ENCODE results near the gene ASCL2. TPM values are rescaled to one million over a fixed set of nuclear protein-coding genes. Genes with fewer than 3 reads are reported as not detected.
A peak's percentile ranks its signal among the peaks of the same experiment; 100 is the strongest.

The ASCL2 gene
- total RNA-seq, 4 donors from 2014 or later, result 2.3 to 14.7 (median 3.0) TPM; not detected in 1

DNA sequence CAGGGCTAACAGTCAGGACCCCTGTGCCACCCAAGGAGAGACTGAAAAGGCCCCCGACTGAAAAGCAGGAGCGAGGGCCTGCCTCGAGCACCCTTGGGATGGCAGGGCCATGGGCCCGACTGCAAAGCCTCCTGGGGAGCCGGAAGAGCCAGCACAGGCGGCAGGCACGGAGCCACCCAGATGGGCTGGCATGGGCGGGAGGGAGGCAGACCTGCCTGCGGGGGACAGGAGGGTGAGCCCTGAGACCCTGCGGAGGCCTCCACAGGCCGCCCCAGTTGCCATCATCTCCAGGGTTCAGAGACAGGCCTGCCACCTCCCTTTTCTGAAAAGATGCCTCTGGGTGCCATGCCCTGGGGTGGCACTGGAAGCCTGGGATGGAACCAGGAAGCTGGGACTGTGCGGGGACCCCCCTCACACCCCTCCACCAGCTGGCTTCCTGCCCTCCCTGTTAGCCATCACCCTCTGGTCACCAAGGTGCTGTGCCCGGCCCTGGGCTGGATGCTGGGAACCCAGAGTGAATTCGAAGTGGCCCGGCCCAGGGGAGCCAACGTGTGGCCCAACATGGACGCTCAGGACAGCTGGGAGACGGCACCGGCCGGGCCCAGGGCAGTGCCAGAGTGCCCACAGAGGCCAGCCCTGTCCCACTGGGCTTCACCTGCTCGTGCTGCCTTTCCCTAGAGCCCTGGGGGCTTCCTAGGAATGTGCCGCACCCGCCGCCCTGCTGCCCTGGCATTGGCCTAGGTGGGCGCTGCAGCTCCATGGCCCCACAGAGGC is 45.2 kb upstream of the ASCL2 start:
- DNase-seq, result no peak
- in situ Hi-C loops (cut with MboI; ENCODE audit: low pct_ligation_motif_present in 1 of 4, low pct_unique_long_range_greater_than_20kb in 1 of 4, low sequenced_read_pairs in 3 of 4), result loop anchor here in 3 of 4 donors (10.0 to 25.0 kb wide), 3 partner anchors 99 to 572 kb away; partner anchors contain the start of gene CDKN1C (in 1 of the 3)

DNA sequence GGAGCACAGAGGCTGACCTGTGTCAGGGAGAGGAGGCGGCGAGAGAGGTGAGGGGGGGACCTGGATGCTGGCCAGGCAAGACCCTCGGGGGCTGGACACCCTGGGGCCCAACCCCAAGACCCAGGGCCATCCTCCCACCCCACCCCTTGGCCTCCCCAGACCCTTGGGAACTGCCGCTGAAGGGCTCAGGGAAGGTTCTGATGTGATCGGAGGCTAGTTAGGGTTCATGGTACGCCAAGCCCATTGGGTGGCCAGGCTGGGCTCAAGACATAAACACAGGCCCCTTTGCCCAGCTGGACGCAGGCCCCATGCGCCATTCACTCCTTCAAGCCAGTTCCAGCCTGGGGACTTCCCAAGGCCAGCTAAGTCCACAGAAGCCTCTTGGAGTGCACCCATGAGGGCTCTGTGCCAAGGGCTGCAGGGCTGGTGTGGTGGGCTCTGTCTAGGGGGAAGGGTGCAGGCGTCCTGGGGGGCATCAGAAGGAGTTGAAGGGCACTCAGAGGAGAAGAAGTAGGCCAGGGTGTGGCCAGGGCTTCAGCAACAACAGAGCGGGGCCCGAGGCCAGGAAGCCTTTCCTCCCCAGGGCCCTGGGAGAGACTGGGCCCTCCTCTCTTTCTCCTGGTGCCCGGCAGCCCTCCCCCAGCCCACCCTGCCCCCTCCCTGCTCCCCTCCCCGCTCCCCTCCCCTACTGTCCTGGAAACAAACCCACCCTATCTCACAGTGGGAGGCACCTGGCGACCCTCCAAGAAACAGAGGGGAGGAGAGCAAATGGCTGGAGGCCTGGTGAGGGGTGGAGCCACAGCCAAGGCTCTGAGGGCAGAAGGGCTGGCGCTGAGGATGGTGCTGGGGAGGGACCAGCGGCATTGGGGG is 44.4 kb upstream of the ASCL2 start:
- 61% methylated on average over 14 of the region's 16 CpGs; no CpG with 5 or more reads in 1 of the 2 donors for WGBS, 2 donors (ENCODE audit: low coverage in 1 of 2)
- peak; percentile 67 for DNase-seq
- in situ Hi-C loops (cut with MboI; ENCODE audit: low pct_ligation_motif_present in 1 of 4, low pct_unique_long_range_greater_than_20kb in 1 of 4, low sequenced_read_pairs in 3 of 4) (loop anchor here in 3 of 4 donors (10.0 to 25.0 kb wide), 3 partner anchors 100 to 573 kb away; partner anchors contain the start of gene CDKN1C (in 1 of the 3)), intact Hi-C loops (cut with DNase I; ENCODE audit: low total_unique reads) (loop anchor here (2.0 to 5.0 kb wide), 2 partner anchors 62 to 568 kb away; partner anchors contain the start of gene CD81)
- Histone ChIP-seq H3K9me3 (no peaks in the 10 kb centered on the region), H3K4me3 (no peak overlapping the region), H3K4me1 (peaks cover 7 to 25% (median 14%) of the 10 kb centered on the region in 4 donors), H3K27me3 (no peaks in the 10 kb centered on the region), H3K27ac (peak overlapping the region; percentile 71 to 84 (median 76)), H3K36me3 (no peaks in the 10 kb centered on the region)
- TF ChIP-seq, protein P1, sequence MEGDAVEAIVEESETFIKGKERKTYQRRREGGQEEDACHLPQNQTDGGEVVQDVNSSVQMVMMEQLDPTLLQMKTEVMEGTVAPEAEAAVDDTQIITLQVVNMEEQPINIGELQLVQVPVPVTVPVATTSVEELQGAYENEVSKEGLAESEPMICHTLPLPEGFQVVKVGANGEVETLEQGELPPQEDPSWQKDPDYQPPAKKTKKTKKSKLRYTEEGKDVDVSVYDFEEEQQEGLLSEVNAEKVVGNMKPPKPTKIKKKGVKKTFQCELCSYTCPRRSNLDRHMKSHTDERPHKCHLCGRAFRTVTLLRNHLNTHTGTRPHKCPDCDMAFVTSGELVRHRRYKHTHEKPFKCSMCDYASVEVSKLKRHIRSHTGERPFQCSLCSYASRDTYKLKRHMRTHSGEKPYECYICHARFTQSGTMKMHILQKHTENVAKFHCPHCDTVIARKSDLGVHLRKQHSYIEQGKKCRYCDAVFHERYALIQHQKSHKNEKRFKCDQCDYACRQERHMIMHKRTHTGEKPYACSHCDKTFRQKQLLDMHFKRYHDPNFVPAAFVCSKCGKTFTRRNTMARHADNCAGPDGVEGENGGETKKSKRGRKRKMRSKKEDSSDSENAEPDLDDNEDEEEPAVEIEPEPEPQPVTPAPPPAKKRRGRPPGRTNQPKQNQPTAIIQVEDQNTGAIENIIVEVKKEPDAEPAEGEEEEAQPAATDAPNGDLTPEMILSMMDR (IDR thresholded peaks at IDR 0.05), result no peak
- TF ChIP-seq EP300 (IDR thresholded peaks at IDR 0.05; ENCODE audit: low read depth) (no peak), POLR2A (IDR thresholded peaks at IDR 0.05) (no peak), POLR2AphosphoS5 (IDR thresholded peaks at IDR 0.05) (peak in 1 of 3 donors; percentile 22)

More for the DNA sequence above, 45.2 kb upstream of the ASCL2 start:
- WGBS, 2 donors (ENCODE audit: low coverage in 1 of 2), result 80 to 86% methylated on average over 2 to 21 of the region's 25 CpGs
- H3K27ac ChIP-seq, result peak overlapping the region; percentile 71 to 84 (median 76)
- no peaks in the 10 kb centered on the region for H3K36me3 ChIP-seq
- peaks cover 7 to 25% (median 14%) of the 10 kb centered on the region in 4 donors for H3K4me1 ChIP-seq
- TF ChIP-seq POLR2AphosphoS5 (IDR thresholded peaks at IDR 0.05), result no peak
- no peak for TF ChIP-seq EP300 (IDR thresholded peaks at IDR 0.05; ENCODE audit: low read depth)
- no peak for TF ChIP-seq POLR2A (IDR thresholded peaks at IDR 0.05)
- TF ChIP-seq, protein P1 (IDR thresholded peaks at IDR 0.05), result no peak
- H3K4me3 ChIP-seq, result no peak overlapping the region
- no peaks in the 10 kb centered on the region for H3K9me3 ChIP-seq
- no peaks in the 10 kb centered on the region for H3K27me3 ChIP-seq
- intact Hi-C loops (cut with DNase I; ENCODE audit: low total_unique reads), result loop anchor here (2.0 to 5.0 kb wide), 2 partner anchors 61 to 567 kb away; partner anchors contain the start of gene CD81

DNA sequence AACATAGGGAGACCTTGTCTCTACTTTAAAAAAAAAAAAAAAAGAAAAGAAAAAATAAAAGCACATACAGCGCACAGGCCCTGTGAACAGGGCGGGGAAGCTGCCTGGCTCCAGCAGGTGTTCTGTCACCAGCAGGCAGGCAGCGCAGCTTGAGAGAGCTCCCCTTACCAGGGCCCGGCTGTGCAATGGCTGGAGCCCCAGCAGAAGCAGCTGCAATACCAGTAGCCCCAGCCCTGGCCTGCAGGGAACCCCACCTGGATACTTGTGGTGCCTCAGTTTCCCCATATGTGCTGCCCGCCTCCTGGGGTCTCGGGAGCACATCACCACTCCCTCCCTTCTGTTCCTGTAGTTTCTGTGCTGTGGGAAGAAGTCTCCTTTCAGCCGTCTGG is 43.7 kb upstream of the ASCL2 start:
- Histone ChIP-seq H3K4me1 (peaks cover 7 to 25% (median 14%) of the 10 kb centered on the region in 4 donors), H3K27me3 (no peaks in the 10 kb centered on the region), H3K4me3 (no peak overlapping the region), H3K27ac (peak overlapping the region; percentile 71 to 84 (median 76)), H3K36me3 (no peaks in the 10 kb centered on the region), H3K9me3 (no peaks in the 10 kb centered on the region)
- WGBS, 2 donors (ENCODE audit: low coverage in 1 of 2), result 76% methylated on average over 2 to 7 of the region's 7 CpGs
- TF ChIP-seq POLR2AphosphoS5 (IDR thresholded peaks at IDR 0.05) (no peak), EP300 (IDR thresholded peaks at IDR 0.05; ENCODE audit: low read depth) (no peak), POLR2A (IDR thresholded peaks at IDR 0.05) (no peak)
- TF ChIP-seq, protein P1 (IDR thresholded peaks at IDR 0.05), result no peak
- in situ Hi-C loops (cut with MboI; ENCODE audit: low pct_ligation_motif_present in 1 of 4, low pct_unique_long_range_greater_than_20kb in 1 of 4, low sequenced_read_pairs in 3 of 4), result loop anchor here in 3 of 4 donors (10.0 to 25.0 kb wide), 3 partner anchors 101 to 573 kb away; partner anchors contain the start of gene CDKN1C (in 1 of the 3)
- intact Hi-C loops (cut with DNase I; ENCODE audit: low total_unique reads), result loop anchor here (2.0 kb wide), 1 partner anchor 63 kb away; the partner anchor contains the start of gene CD81
- DNase-seq, result no peak
